ENCODE measurements around the gene AP1M1.

The AP1M1 gene

GRCh38 chr19:16202320-16203255 lies 4.9 kb downstream of the AP1M1 start:
- H3K4me3 ChIP-seq (ENCODE audit: low read length), result peak overlapping the region; percentile 73
- peaks cover 43% of the 10 kb centered on the region for H3K4me1 ChIP-seq (ENCODE audit: low read length)
- peak overlapping the region; percentile 96 for H3K27ac ChIP-seq (ENCODE audit: low read length)
- no peaks in the 10 kb centered on the region for H4K20me1 ChIP-seq (ENCODE audit: insufficient read depth, low read length)
- H3K79me2 ChIP-seq (ENCODE audit: low read length), result peaks cover 58% of the 10 kb centered on the region
- H3K9me3 ChIP-seq (ENCODE audit: insufficient read depth, low read length), result no peaks in the 10 kb centered on the region
- TF ChIP-seq CTCF (IDR thresholded peaks at IDR 0.05; ENCODE audit: low read depth, low read length) (no peak), EZH2phosphoT487 (IDR thresholded peaks at IDR 0.05; ENCODE audit: low read depth) (no peak)
- peaks cover 41% of the 10 kb centered on the region for H3K36me3 ChIP-seq (replicated peaks; ENCODE audit: low read depth, low read length)
- H3K4me2 ChIP-seq (ENCODE audit: low read length), result peak overlapping the region; percentile 99
- H3K27me3 ChIP-seq (ENCODE audit: low read depth, low read length), result no peaks in the 10 kb centered on the region
- H3K9ac ChIP-seq (ENCODE audit: low read length), result peak overlapping the region; percentile 76
- H2AFZ ChIP-seq (ENCODE audit: low read depth, low read length), result no peak overlapping the region

DNA sequence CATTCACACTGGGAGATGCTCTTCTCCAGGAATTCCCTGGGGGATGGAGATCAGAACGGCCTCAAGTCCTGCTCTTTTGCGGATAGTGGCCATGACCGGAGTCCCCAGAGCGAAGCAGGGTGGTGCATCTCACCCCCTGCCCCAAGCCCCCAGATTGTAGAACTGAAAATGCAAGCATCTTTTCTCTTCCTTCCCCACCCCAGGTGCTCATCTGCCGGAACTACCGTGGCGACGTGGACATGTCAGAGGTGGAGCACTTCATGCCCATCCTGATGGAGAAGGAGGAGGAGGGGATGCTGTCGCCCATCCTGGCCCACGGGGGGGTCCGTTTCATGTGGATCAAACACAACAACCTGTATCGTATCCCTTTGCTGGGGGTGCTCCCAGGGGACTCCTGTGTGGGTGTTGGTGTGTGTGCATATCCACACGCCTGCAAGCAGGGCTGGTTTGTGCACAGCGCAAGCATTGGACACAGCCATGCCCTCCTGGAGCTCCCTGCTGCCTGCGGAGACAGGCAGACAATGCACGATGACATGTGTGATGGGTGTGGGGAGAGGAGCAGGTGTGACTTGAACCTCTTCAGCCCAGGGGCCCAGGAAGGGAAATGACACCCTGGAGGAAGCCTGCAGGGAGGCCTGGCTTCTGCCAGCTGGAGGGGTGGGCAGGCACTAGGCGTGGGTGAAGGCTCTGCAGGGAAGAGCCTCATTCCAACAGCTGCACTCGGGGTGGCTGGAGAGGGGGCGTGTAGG lies 5.7 kb downstream of the AP1M1 start:
- Histone ChIP-seq H3K27ac (ENCODE audit: low read length) (peak overlapping the region; percentile 96), H3K9ac (ENCODE audit: low read length) (peak overlapping the region; percentile 76), H3K27me3 (ENCODE audit: low read depth, low read length) (no peaks in the 10 kb centered on the region), H3K9me3 (ENCODE audit: insufficient read depth, low read length) (no peaks in the 10 kb centered on the region), H3K36me3 (replicated peaks; ENCODE audit: low read depth, low read length) (peaks cover 48% of the 10 kb centered on the region), H2AFZ (ENCODE audit: low read depth, low read length) (no peak overlapping the region), H3K4me3 (ENCODE audit: low read length) (peak overlapping the region; percentile 73), H4K20me1 (ENCODE audit: insufficient read depth, low read length) (no peaks in the 10 kb centered on the region), H3K79me2 (ENCODE audit: low read length) (peaks cover 51% of the 10 kb centered on the region), H3K4me2 (ENCODE audit: low read length) (peak overlapping the region; percentile 99), H3K4me1 (ENCODE audit: low read length) (peaks cover 43% of the 10 kb centered on the region)
- TF ChIP-seq EZH2phosphoT487 (IDR thresholded peaks at IDR 0.05; ENCODE audit: low read depth), result no peak
- no peak for TF ChIP-seq CTCF (IDR thresholded peaks at IDR 0.05; ENCODE audit: low read depth, low read length)

DNA sequence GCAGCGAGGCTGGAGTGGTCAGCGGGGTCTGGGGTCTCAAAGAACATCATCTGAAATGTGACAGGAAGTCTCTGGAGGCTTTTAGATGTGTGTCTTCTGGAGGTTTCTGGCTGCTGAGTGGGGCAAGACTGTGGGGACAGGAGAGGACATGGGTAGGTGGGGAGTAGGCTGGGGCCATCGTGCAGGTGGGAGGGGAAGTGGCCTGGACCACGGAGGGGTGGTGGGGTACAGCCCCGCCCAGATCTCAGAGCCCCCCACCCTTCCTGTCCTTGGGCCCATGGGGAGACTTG lies 6.2 kb downstream of the AP1M1 start:
- Histone ChIP-seq H3K27me3 (ENCODE audit: low read depth, low read length) (no peaks in the 10 kb centered on the region), H4K20me1 (ENCODE audit: insufficient read depth, low read length) (no peaks in the 10 kb centered on the region), H3K4me2 (ENCODE audit: low read length) (peak overlapping the region; percentile 99), H3K4me1 (ENCODE audit: low read length) (peaks cover 39% of the 10 kb centered on the region), H2AFZ (ENCODE audit: low read depth, low read length) (no peak overlapping the region), H3K4me3 (ENCODE audit: low read length) (peak overlapping the region; percentile 73), H3K36me3 (replicated peaks; ENCODE audit: low read depth, low read length) (peaks cover 53% of the 10 kb centered on the region), H3K9ac (ENCODE audit: low read length) (peak overlapping the region; percentile 76; the same call in 1 of the 2 replicates), H3K9me3 (ENCODE audit: insufficient read depth, low read length) (no peaks in the 10 kb centered on the region), H3K27ac (ENCODE audit: low read length) (peak overlapping the region; percentile 96), H3K79me2 (ENCODE audit: low read length) (peaks cover 46% of the 10 kb centered on the region)
- TF ChIP-seq CTCF (IDR thresholded peaks at IDR 0.05; ENCODE audit: low read depth, low read length) (no peak), EZH2phosphoT487 (IDR thresholded peaks at IDR 0.05; ENCODE audit: low read depth) (no peak)

Measured in OCI-LY3 (cell line).